SU-DHL-6 (cell line): ENCODE measurements around the gene SCTR.

Source experiments
- H2AFZ ChIP-seq: fragments of 200-600 bp; sonication (generic); 2 replicates; pipeline ENCODE4 v1.6.1; 2014; ENCODE audit warnings: low read depth, mild to moderate bottlenecking, moderate library complexity, mixed read lengths, antibody characterized with exemption, low read length; ENCODE audit not compliant: severe bottlenecking
- H3F3A ChIP-seq: fragments of 200-600 bp; shearing (Covaris generic); 2 replicates; pipeline ENCODE4 v1.6.0; 2016; ENCODE audit warnings: antibody characterized with exemption, mild to moderate bottlenecking; ENCODE audit not compliant: insufficient read depth
- H3K27ac ChIP-seq: fragments of 200-600 bp; sonication (generic); 2 replicates; pipeline ENCODE4 v1.5.1; 2016; ENCODE audit warnings: low read depth, mild to moderate bottlenecking, low read length, moderate library complexity, mixed read lengths
- H3K27me3 ChIP-seq: fragments of 200-600 bp; sonication (generic), shearing (Covaris generic); 2 replicates; pipeline ENCODE4 v1.6.0; 2014; ENCODE audit warnings: mild to moderate bottlenecking, low read length
- H3K36me3 ChIP-seq: fragments of 200-600 bp; sonication (generic); 2 replicates; pipeline ENCODE4 v1.6.1; 2014; ENCODE audit warnings: mild to moderate bottlenecking, low read length, mixed read lengths
- H3K4me2 ChIP-seq: fragments of 300-600, 200-600 bp; shearing (Covaris generic), sonication (generic); 2 replicates; pipeline ENCODE4 v1.6.0; 2014; ENCODE audit warnings: low read length, low read depth, mild to moderate bottlenecking; ENCODE audit not compliant: poor library complexity, severe bottlenecking
- H3K4me3 ChIP-seq: fragments of 200-600 bp; sonication (generic); 2 replicates; pipeline ENCODE4 v1.5.1; 2014; ENCODE audit warnings: antibody characterized with exemption, low read length, mild to moderate bottlenecking, mixed read lengths; ENCODE audit not compliant: insufficient read depth, poor library complexity, severe bottlenecking
- H3K79me2 ChIP-seq: fragments of 200-600 bp; sonication (generic); 2 replicates; pipeline ENCODE4 v1.6.1; 2014; ENCODE audit warnings: mild to moderate bottlenecking, low read length, moderate library complexity; ENCODE audit not compliant: insufficient read depth
- H3K9ac ChIP-seq: fragments of 200-600 bp; sonication (generic); 2 replicates; pipeline ENCODE4 v1.7.0; 2014; ENCODE audit warnings: mild to moderate bottlenecking, low read length
- H3K9me2 ChIP-seq: fragments of 200-600 bp; sonication (generic); replicated peaks from 2 replicates; pipeline ENCODE4 v1.6.1; 2014; ENCODE audit warnings: low read length; ENCODE audit not compliant: insufficient read depth
- H3K9me3 ChIP-seq: fragments of 200-600 bp; sonication (generic); 2 replicates; pipeline ENCODE4 v1.6.1; 2014; ENCODE audit warnings: low read length, mixed read lengths; ENCODE audit not compliant: insufficient read depth
- H4K20me1 ChIP-seq: fragments of 200-600 bp; sonication (generic); 2 replicates; pipeline ENCODE4 v1.6.1; 2014; ENCODE audit warnings: low read depth, mild to moderate bottlenecking, antibody characterized with exemption, low read length, moderate library complexity, mixed read lengths
- EZH2phosphoT487 ChIP-seq: fragments of 200-600 bp; sonication (generic), shearing (Covaris generic); conservative IDR thresholded peaks from 2 replicates; pipeline ENCODE4 v1.6.1; 2018; ENCODE audit warnings: mild to moderate bottlenecking, antibody characterized with exemption, low read length, moderate library complexity, mixed read lengths
- TF ChIP-seq, protein P1 (sequence below): fragments of 200-600 bp; sonication (generic); IDR thresholded peaks from one replicate; pipeline ENCODE4 v1.5.1; 2017; ENCODE audit warnings: antibody characterized with exemption, mild to moderate bottlenecking, low read length, moderate library complexity; ENCODE audit not compliant: insufficient read depth, poor library complexity, severe bottlenecking

Gene SCTR

DNA sequence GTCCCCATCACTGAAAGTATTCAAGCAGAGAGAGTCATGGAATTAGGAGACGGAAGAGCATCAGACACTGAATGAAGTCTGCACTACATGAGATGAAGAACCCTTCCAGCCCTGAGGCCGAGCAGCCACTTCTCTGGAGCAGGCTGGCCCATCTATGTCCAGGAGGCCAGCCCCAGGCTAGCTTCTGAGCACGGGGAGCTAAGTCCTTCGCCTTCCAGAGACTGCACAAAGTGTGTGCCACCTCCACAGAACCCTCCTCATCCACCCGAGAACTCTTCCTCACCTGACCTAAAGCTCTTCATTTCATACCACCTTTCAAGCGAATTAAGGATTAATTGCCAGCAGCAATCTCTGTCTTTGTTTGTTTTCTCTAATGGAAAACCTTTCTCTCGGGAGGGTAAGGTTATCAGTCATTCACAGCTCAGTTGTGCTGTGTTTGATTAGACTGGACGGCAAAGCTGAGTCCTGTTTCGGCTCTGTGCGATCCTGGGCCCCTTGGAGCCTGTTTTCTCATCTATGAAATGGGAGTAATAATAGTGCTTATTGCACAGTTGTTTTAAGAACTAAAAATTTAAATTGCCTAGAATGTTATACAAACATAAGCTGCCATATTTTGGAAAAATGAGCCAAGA lies 38.0 kb downstream of the SCTR start:
- Histone ChIP-seq H3K9me3 (no peaks in the 10 kb centered on the region), H3K27ac (no peak overlapping the region), H3K79me2 (no peaks in the 10 kb centered on the region), H4K20me1 (no peaks in the 10 kb centered on the region), H2AFZ (no peak overlapping the region), H3F3A (no peaks in the 10 kb centered on the region), H3K9me2 (no peaks in the 10 kb centered on the region), H3K36me3 (no peaks in the 10 kb centered on the region), H3K27me3 (no peaks in the 10 kb centered on the region), H3K4me3 (no peak overlapping the region), H3K4me2 (no peak overlapping the region), H3K9ac (no peak overlapping the region)
- TF ChIP-seq, protein P1, sequence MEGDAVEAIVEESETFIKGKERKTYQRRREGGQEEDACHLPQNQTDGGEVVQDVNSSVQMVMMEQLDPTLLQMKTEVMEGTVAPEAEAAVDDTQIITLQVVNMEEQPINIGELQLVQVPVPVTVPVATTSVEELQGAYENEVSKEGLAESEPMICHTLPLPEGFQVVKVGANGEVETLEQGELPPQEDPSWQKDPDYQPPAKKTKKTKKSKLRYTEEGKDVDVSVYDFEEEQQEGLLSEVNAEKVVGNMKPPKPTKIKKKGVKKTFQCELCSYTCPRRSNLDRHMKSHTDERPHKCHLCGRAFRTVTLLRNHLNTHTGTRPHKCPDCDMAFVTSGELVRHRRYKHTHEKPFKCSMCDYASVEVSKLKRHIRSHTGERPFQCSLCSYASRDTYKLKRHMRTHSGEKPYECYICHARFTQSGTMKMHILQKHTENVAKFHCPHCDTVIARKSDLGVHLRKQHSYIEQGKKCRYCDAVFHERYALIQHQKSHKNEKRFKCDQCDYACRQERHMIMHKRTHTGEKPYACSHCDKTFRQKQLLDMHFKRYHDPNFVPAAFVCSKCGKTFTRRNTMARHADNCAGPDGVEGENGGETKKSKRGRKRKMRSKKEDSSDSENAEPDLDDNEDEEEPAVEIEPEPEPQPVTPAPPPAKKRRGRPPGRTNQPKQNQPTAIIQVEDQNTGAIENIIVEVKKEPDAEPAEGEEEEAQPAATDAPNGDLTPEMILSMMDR: no peak
- TF ChIP-seq EZH2phosphoT487: no peak

DNA sequence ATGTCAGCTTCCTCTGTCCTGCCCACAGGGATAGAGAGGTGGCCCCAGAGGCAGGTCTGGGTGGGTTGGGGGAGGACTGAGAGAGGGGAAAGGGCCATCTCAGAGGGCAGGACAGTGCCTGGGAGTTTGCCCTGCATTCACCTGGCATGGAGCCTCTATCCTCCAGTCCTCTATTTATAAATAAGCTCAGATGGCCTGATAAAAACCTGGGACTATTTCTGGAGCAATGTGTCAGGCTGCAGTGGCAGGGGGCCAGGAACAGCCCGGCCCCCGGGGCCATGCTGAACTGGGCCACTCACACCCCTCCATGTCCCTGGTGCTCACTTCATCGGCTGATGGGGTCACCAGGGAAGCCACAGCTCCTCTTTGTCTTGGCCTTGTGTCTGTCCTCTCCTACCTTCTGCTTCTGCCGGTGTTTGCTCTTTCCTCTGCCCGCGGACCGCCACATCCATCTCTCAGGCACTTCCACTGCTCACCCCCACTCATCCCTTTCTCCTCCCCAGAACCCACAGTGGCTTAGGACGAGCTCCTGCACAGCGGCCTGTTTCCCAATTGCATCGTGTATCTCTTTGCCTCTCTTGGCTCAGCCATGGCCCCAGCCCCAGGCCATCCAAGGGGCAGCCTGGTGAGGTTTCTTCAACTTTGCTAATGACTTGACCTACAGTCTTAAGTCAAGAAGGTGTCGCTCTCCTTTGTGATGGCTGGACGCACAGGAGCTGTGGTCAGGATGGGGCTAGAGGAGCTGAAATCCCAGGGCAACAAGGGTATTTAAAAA lies 38.8 kb downstream of the SCTR start:
- H3K36me3 ChIP-seq: no peaks in the 10 kb centered on the region
- H3K79me2 ChIP-seq: no peaks in the 10 kb centered on the region
- H3K27me3 ChIP-seq: no peaks in the 10 kb centered on the region
- no peak overlapping the region for H3K4me2 ChIP-seq
- no peaks in the 10 kb centered on the region for H3F3A ChIP-seq
- H3K4me3 ChIP-seq: no peak overlapping the region
- H3K27ac ChIP-seq: no peak overlapping the region
- H3K9ac ChIP-seq: no peak overlapping the region
- TF ChIP-seq, protein P1: no peak
- no peak for TF ChIP-seq EZH2phosphoT487
- H4K20me1 ChIP-seq: no peaks in the 10 kb centered on the region
- no peak overlapping the region for H2AFZ ChIP-seq
- H3K9me3 ChIP-seq: no peaks in the 10 kb centered on the region
- H3K9me2 ChIP-seq: no peaks in the 10 kb centered on the region

DNA sequence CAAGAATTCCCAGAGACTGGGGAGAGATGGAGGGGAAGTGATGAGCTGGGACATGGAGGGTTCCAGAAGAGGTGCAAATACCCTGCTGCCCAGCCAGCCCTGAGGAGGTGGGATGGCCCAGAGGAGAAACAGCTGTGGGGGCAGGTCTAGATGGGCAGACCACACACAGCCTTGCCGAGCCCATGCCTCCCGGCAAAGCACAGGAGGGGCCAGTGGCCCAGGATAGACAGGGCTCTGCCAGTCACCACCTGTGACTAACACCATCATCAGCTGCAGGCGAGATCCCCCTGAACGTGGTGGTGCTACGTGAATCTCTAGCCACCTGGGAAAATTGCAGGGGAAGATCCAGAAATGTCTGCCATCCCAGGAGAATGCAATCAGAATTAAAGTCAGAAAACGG lies 39.4 kb downstream of the SCTR start:
- TF ChIP-seq, protein P1: no peak
- no peak for TF ChIP-seq EZH2phosphoT487
- Histone ChIP-seq H2AFZ (no peak overlapping the region), H3K27me3 (no peaks in the 10 kb centered on the region), H3K79me2 (no peaks in the 10 kb centered on the region), H3K9ac (no peak overlapping the region), H3K9me3 (no peaks in the 10 kb centered on the region), H3K9me2 (no peaks in the 10 kb centered on the region), H3K4me3 (no peak overlapping the region), H3K27ac (no peak overlapping the region), H4K20me1 (no peaks in the 10 kb centered on the region), H3F3A (no peaks in the 10 kb centered on the region), H3K4me2 (no peak overlapping the region), H3K36me3 (no peaks in the 10 kb centered on the region)
